CD4-positive, alpha-beta T cell (primary cell): Measurements from ENCODE around the gene CLIC5. TPM values are rescaled to one million over a fixed set of nuclear protein-coding genes. Genes with fewer than 3 reads are reported as not detected.

Source experiments
- ATAC-seq: fragments of 200-7000 bp; cut with Tn5 transposase; one replicate; pipeline ENCODE4 v1.10.0; 2022; ENCODE audit warnings: mild to moderate bottlenecking; ENCODE audit not compliant: poor library complexity
- CTCF ChIA-PET: fragments of 350-600 bp; sonication (Branson Sonifier 250); formaldehyde crosslinking; loops from one replicate; lab custom pipeline; 2021; ENCODE audit warnings: antibody characterized with exemption, inconsistent platforms; lab: Charles Lee
- POLR2A ChIA-PET: fragments of 350-600 bp; sonication (Branson Sonifier 250); formaldehyde crosslinking; loops from one replicate; lab custom pipeline; 2021; ENCODE audit warnings: antibody characterized with exemption, inconsistent platforms; lab: Charles Lee
- DNase-seq, 14 experiments: peaks; one replicate each; pipeline ENCODE4 v3.0.0-alpha.2; 2013 to 2020; ENCODE audit warnings: mixed read lengths in 2 of 14
- H3K27ac ChIP-seq, 2 donors: one replicate each; pipeline versions ENCODE4 v1.5.1 to v1.7.0; 2013; ENCODE audit warnings: low read length in 2 of 2, low read depth in 1 of 2, mild to moderate bottlenecking in 1 of 2
- H3K27me3 ChIP-seq, 2 experiments: 1 replicate in 1 of 2; 2 replicates in 1 of 2; pipeline versions ENCODE4 v1.6.1 to v1.7.0; 2013; ENCODE audit warnings: low read length in 2 of 2, control low read depth in 1 of 2, mild to moderate bottlenecking in 1 of 2, moderate library complexity in 1 of 2; ENCODE audit not compliant: insufficient read depth in 2 of 2, control insufficient read depth in 1 of 2
- H3K36me3 ChIP-seq: one replicate; pipeline ENCODE4 v1.6.1; 2013; ENCODE audit warnings: low read length, control low read depth; ENCODE audit not compliant: insufficient read depth
- H3K4me1 ChIP-seq: one replicate; pipeline ENCODE4 v1.6.1; 2013; ENCODE audit warnings: low read length, control low read depth; ENCODE audit not compliant: insufficient read depth
- H3K4me3 ChIP-seq: one replicate; pipeline ENCODE4 v1.5.1; 2013; ENCODE audit warnings: mild to moderate bottlenecking, low read length, moderate library complexity
- H3K9me3 ChIP-seq, 2 experiments: 1 replicate in 1 of 2; 2 replicates in 1 of 2; pipeline versions ENCODE4 v1.6.1 to v1.7.0; 2013; ENCODE audit warnings: low read length in 2 of 2, mild to moderate bottlenecking in 2 of 2, control low read depth in 1 of 2, moderate library complexity in 1 of 2; ENCODE audit not compliant: control insufficient read depth in 1 of 2, insufficient read depth in 1 of 2
- H3K27ac Mint-ChIP-seq: one replicate; pipeline ENCODE4 v1.8.0; 2020; ENCODE audit warnings: mixed read lengths
- H3K27me3 Mint-ChIP-seq: one replicate; pipeline ENCODE4 v1.8.0; 2021; ENCODE audit warnings: mixed read lengths
- H3K36me3 Mint-ChIP-seq: one replicate; pipeline ENCODE4 v1.8.0; 2021; ENCODE audit warnings: low read depth, mixed read lengths
- H3K4me1 Mint-ChIP-seq: one replicate; pipeline ENCODE4 v1.8.0; 2021; ENCODE audit warnings: low read depth, mixed read lengths
- H3K4me3 Mint-ChIP-seq: one replicate; pipeline ENCODE4 v1.8.0; 2020; ENCODE audit warnings: mild to moderate bottlenecking, mixed read lengths
- H3K9me3 Mint-ChIP-seq: one replicate; pipeline ENCODE4 v1.8.0; 2020; ENCODE audit warnings: mixed read lengths
- intact Hi-C, 2 experiments: fragments of 100-400 bp; cut with DNase I in 1 of 2; cut with micrococcal nuclease in 1 of 2; formaldehyde crosslinking; loops; one replicate each; pipeline versions ENCODE4 v1.15.1 to v1.9.0; 2023 to 2025; cut with DNase I, micrococcal nuclease
- total RNA-seq, 174 experiments: library from RNA in 2 of 174; stranded (reverse) in 2 of 174; gene quantifications; one replicate each; pipeline ENCODE4 v1.2.3 and lab custom pipeline; 2021 to 2026
- TF ChIP-seq, protein P1 (sequence below): fragments of 200-600 bp; IDR thresholded peaks from one replicate; pipeline ENCODE4 v1.8.0; 2022; ENCODE audit warnings: antibody characterized with exemption, mild to moderate bottlenecking

The CLIC5 gene
- total RNA-seq, 2 experiments from 2014 or later: 2.5 to 2.8 TPM

GRCh38 chr6:46061497-46061896 lies 45.8 kb upstream of the CLIC5 start:
- no peaks in the 10 kb centered on the region for H3K9me3 Mint-ChIP-seq
- H3K9me3 ChIP-seq: no peaks in the 10 kb centered on the region
- H3K27ac ChIP-seq: no peak overlapping the region
- no peak overlapping the region for H3K27ac Mint-ChIP-seq
- ChIA-PET CTCF (no interaction called here), POLR2A (no interaction called here)
- no peak overlapping the region for H3K4me3 ChIP-seq
- no peaks in the 10 kb centered on the region for H3K36me3 ChIP-seq
- DNase-seq: no peak
- peaks cover 0 to 3% of the 10 kb centered on the region in 2 experiments for H3K27me3 ChIP-seq
- no peaks in the 10 kb centered on the region for H3K4me1 Mint-ChIP-seq
- peaks cover 26% of the 10 kb centered on the region for H3K27me3 Mint-ChIP-seq
- TF ChIP-seq, protein P1, sequence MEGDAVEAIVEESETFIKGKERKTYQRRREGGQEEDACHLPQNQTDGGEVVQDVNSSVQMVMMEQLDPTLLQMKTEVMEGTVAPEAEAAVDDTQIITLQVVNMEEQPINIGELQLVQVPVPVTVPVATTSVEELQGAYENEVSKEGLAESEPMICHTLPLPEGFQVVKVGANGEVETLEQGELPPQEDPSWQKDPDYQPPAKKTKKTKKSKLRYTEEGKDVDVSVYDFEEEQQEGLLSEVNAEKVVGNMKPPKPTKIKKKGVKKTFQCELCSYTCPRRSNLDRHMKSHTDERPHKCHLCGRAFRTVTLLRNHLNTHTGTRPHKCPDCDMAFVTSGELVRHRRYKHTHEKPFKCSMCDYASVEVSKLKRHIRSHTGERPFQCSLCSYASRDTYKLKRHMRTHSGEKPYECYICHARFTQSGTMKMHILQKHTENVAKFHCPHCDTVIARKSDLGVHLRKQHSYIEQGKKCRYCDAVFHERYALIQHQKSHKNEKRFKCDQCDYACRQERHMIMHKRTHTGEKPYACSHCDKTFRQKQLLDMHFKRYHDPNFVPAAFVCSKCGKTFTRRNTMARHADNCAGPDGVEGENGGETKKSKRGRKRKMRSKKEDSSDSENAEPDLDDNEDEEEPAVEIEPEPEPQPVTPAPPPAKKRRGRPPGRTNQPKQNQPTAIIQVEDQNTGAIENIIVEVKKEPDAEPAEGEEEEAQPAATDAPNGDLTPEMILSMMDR: no peak
- intact Hi-C loops: no loop called here
- H3K4me1 ChIP-seq: no peaks in the 10 kb centered on the region
- no peak overlapping the region for H3K4me3 Mint-ChIP-seq
- H3K36me3 Mint-ChIP-seq: no peaks in the 10 kb centered on the region
- ATAC-seq: no peak

DNA sequence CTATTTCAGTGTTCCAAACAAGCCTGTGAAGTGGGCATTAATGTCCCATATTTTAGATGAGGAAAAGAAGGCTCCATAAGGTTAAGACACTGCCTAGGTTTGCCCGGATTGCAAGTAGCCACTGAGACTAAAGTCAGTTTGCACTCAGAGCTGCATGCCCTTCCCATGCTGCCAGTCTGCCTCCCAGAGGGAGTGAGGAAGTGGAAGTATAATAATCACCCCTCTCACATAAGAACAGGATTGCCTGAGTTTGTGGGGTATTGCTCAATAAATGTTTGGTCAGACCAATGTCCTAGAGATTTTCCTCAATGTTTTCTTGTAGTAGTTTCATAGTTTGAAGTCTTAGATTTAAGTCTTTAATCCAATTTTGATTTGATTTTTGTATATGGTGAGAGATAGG lies 43.9 kb upstream of the CLIC5 start:
- Histone ChIP-seq H3K4me3 (no peak overlapping the region), H3K27me3 (peaks cover 0 to 3% of the 10 kb centered on the region in 2 experiments), H3K36me3 (no peaks in the 10 kb centered on the region), H3K4me1 (no peaks in the 10 kb centered on the region), H3K27ac (no peak overlapping the region), H3K9me3 (no peaks in the 10 kb centered on the region)
- H3K27me3 Mint-ChIP-seq: peaks cover 31% of the 10 kb centered on the region
- H3K36me3 Mint-ChIP-seq: no peaks in the 10 kb centered on the region
- DNase-seq: no peak
- H3K4me1 Mint-ChIP-seq: no peaks in the 10 kb centered on the region
- no peak overlapping the region for H3K27ac Mint-ChIP-seq
- no peak for ATAC-seq
- POLR2A ChIA-PET: no interaction called here
- intact Hi-C loops: no loop called here
- H3K9me3 Mint-ChIP-seq: no peaks in the 10 kb centered on the region
- no peak overlapping the region for H3K4me3 Mint-ChIP-seq
- TF ChIP-seq, protein P1: no peak
- CTCF ChIA-PET: no interaction called here

GRCh38 chr6:46058951-46059350 lies 43.3 kb upstream of the CLIC5 start:
- Histone ChIP-seq H3K4me3 (no peak overlapping the region), H3K9me3 (no peaks in the 10 kb centered on the region), H3K36me3 (no peaks in the 10 kb centered on the region), H3K27ac (no peak overlapping the region), H3K27me3 (peaks cover 0 to 3% of the 10 kb centered on the region in 2 experiments), H3K4me1 (no peaks in the 10 kb centered on the region)
- Mint-ChIP-seq H3K4me3 (no peak overlapping the region), H3K27ac (no peak overlapping the region), H3K4me1 (no peaks in the 10 kb centered on the region), H3K27me3 (peaks cover 30% of the 10 kb centered on the region), H3K36me3 (no peaks in the 10 kb centered on the region), H3K9me3 (no peaks in the 10 kb centered on the region)
- no peak for DNase-seq
- intact Hi-C loops: no loop called here
- ChIA-PET CTCF (no interaction called here), POLR2A (no interaction called here)
- TF ChIP-seq, protein P1: no peak
- ATAC-seq: no peak
